Immature natural killer cell (primary cell): ENCODE results near the gene RIC8A. TPM values are rescaled to one million over a fixed set of nuclear protein-coding genes. Genes with fewer than 3 reads are reported as not detected.

ENCODE experiments used
- polyA plus RNA-seq, 3 donors: library from polyadenylated mRNA; unstranded; fragments of 300-500 nt; fragmentation: Illumina TruSeq; gene quantifications; one replicate each; pipeline ENCODE4 v1.2.3, GENCODE V29; 2021

RIC8A gene
- polyA plus RNA-seq, 3 donors from 2014 or later = 91.0 to 132 (median 106) TPM

Other genes starting within 250 kb of the RIC8A start
- not detected for gene SCGB1C1, start 14.6 kb upstream of the RIC8A start, polyA plus RNA-seq
- 10 to 100 TPM; 12.1 to 39.5 (median 24.6) TPM for gene BET1L, start 309 bp upstream of the RIC8A start, polyA plus RNA-seq
- 10 to 100 TPM in 1 of 3 donors, 1 to 10 TPM in 2; 6.7 to 11.1 (median 7.4) TPM for gene SIRT3, start 28.6 kb downstream of the RIC8A start, polyA plus RNA-seq
- gene PSMD13, start 29.3 kb downstream of the RIC8A start, polyA plus RNA-seq = 100 to 1,000 TPM; 257 to 353 (median 345) TPM
- 1 to 10 TPM in 2 of 3 donors, not detected in 1; 1.6 to 5.1 TPM for gene NLRP6, start 70.7 kb downstream of the RIC8A start, polyA plus RNA-seq
- 10 to 100 TPM in 2 of 3 donors, 1 to 10 TPM in 1; 8.1 to 17.4 (median 11.4) TPM for gene PGGHG, start 81.4 kb downstream of the RIC8A start, polyA plus RNA-seq
- not detected for gene IFITM5, start 91.8 kb downstream of the RIC8A start, polyA plus RNA-seq
- gene IFITM2, start 100.1 kb downstream of the RIC8A start, polyA plus RNA-seq = 1,000 to 10,000 TPM; 4,348 to 7,867 (median 6,958) TPM
- gene IFITM1, start 106.3 kb downstream of the RIC8A start, polyA plus RNA-seq = 1,000 to 10,000 TPM; 2,792 to 4,533 (median 3,562) TPM
- gene IFITM3, start 113.2 kb downstream of the RIC8A start, polyA plus RNA-seq = 100 to 1,000 TPM; 138 to 675 (median 423) TPM
- gene B4GALNT4, start 161.8 kb downstream of the RIC8A start, polyA plus RNA-seq = under 1 TPM in 1 of 3 donors, not detected in 2; 0.53 TPM
- under 1 TPM in 1 of 3 donors, not detected in 2; 0.36 TPM for gene PKP3, start 186.5 kb downstream of the RIC8A start, polyA plus RNA-seq
- gene SIGIRR, start 207.3 kb downstream of the RIC8A start, polyA plus RNA-seq = 100 to 1,000 TPM; 238 to 392 (median 259) TPM
- 1 to 10 TPM in 2 of 3 donors, not detected in 1; 2.3 to 4.4 TPM for gene ANO9, start 234.3 kb downstream of the RIC8A start, polyA plus RNA-seq
- gene PTDSS2, start 242.6 kb downstream of the RIC8A start, polyA plus RNA-seq = 10 to 100 TPM; 11.5 to 17.3 (median 16.1) TPM